Right lung (tissue), 5 donors: ENCODE measurements around the gene BRSK2. TPM values are rescaled to one million over a fixed set of nuclear protein-coding genes. Genes with fewer than 3 reads are reported as not detected.

Source experiments
- DNase-seq, 2 donors: peaks; one replicate each; pipeline ENCODE4 v3.0.0-alpha.2; 2013
- polyA plus RNA-seq, 5 donors: library from polyadenylated mRNA; unstranded; fragments of 120-200 nt; gene quantifications; one replicate each; pipeline versions ENCODE4 v1.2.1 to v1.2.3, GENCODE V29; 2013; ENCODE audit warnings: inconsistent platforms in 1 of 5, low replicate concordance in 1 of 5; ENCODE audit not compliant: insufficient read length in 5 of 5, insufficient read depth in 1 of 5

Gene BRSK2
- polyA plus RNA-seq, 5 donors, result 0.55 to 1.4 (median 0.67) TPM

DNA sequence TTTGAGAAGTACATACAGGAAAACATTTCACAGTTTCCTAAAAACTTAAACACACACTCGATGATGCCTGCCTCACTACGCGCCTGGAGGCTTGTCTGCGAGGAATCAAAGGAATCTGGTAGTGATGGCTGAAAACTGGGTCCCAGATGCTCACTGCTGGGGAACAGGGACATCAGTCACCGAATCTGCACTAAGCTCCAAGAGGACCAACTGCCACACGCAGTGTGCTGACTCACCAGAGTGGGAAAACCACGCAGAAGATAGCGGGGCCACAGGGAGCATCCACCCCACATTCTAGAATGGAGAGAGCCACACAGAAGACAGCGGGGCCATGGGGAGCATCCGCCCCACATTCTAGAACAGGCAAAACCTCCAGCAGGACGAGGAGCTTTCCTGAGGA, 121.2 kb downstream of the BRSK2 start:
- no peak for DNase-seq

DNA sequence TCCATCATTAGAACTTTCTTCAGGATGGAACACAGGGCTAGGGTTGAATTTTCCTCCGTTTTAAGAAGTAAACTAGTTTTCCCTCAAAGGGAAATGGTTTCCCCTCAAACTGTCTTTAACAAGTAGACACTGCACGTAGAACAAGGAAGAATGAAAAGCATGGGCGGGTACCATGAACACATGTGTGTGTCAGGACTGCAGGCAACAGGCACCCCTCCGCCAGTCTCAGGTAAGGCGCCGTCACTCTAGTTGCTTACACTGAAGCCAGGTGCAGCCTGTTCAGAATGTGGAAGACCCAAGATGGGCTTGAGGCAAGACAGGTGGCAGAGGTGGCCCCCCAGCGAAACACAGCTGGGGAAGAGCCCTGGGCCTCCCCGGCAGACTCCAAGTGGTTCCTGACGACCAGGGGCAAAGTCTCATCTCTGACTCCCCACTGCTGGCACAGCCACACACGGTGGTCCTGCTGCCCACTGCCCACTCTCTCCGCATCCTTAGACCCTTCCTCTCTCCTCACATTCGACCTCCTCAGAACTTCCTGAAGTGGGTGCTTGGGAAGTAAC, 122.3 kb downstream of the BRSK2 start:
- DNase-seq, result no peak

Other genes starting within 250 kb of the BRSK2 start
- gene MUC5AC, start 232.0 kb upstream of the BRSK2 start, polyA plus RNA-seq, result under 1 TPM; 0.06 to 0.35 (median 0.08) TPM
- under 1 TPM; 0.04 to 0.54 (median 0.37) TPM for gene MUC5B, start 166.9 kb upstream of the BRSK2 start, polyA plus RNA-seq
- 10 to 100 TPM; 19.3 to 34.1 (median 25.0) TPM for gene TOLLIP, start 80.3 kb upstream of the BRSK2 start, polyA plus RNA-seq
- 10 to 100 TPM; 30.7 to 40.5 (median 35.2) TPM for gene MOB2, start 96.8 kb downstream of the BRSK2 start, polyA plus RNA-seq
- gene DUSP8, start 182.3 kb downstream of the BRSK2 start, polyA plus RNA-seq, result 1 to 10 TPM in 3 of 5 donors, under 1 TPM in 2; 0.85 to 1.8 (median 1.2) TPM
- gene KRTAP5-1, start 195.3 kb downstream of the BRSK2 start, polyA plus RNA-seq, result not detected
- gene KRTAP5-2, start 208.4 kb downstream of the BRSK2 start, polyA plus RNA-seq, result not detected
- not detected for gene KRTAP5-3, start 218.5 kb downstream of the BRSK2 start, polyA plus RNA-seq
- gene KRTAP5-4, start 232.2 kb downstream of the BRSK2 start, polyA plus RNA-seq, result not detected
- not detected for gene KRTAP5-5, start 239.8 kb downstream of the BRSK2 start, polyA plus RNA-seq